ENCODE measurements around the gene MTX1. TPM values are rescaled to one million over a fixed set of nuclear protein-coding genes. Genes with fewer than 3 reads are reported as not detected.

The MTX1 gene
- polyA plus RNA-seq, 1 donor (not counting 4 experiments of a cell fraction or from before 2014, with no cell fraction given), result 43.4 TPM

DNA sequence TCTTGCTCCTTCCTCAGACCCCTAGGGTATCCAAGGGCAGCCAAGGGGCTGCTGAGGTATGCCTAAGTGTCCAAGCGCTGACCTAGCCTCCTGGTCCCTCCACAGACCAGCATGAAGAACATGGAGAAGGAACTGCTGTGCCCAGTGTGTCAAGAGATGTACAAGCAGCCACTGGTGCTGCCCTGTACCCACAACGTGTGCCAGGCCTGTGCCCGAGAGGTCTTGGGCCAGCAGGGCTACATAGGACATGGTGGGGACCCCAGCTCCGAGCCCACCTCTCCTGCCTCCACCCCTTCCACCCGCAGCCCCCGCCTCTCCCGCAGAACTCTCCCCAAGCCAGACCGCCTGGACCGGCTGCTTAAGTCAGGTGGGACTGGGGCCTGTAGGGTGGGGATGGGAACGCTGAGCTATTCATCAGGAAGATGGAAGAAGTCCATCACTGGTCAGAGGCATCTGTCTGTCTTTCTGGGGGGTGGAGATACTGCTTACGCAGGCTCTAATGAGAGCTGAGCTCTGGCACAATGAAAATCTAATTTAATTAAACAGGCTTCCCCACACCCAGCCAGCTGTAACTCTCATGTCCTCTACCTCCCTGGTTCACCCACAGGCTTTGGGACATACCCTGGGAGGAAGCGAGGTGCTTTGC is 33.1 kb upstream of the MTX1 start:
- DNase-seq (ENCODE audit: low read depth, low spot score) (no peak), FAIRE-seq (no peak)
- Histone ChIP-seq H3K9me3 (ENCODE audit: control insufficient read depth, low read depth, low read length) (no peaks in the 10 kb centered on the region), H3K36me3 (ENCODE audit: control insufficient read depth in 2 of 2, extremely low read depth in 1 of 2, insufficient read depth in 2 of 2, low read length in 2 of 2) (peaks cover 9 to 11% of the 10 kb centered on the region in 2 experiments), H3K9ac (ENCODE audit: control insufficient read depth, extremely low read depth, insufficient read depth, low read length) (no peak overlapping the region), H3K9me1 (ENCODE audit: control insufficient read depth, extremely low read depth, insufficient read depth, low read length) (no peaks in the 10 kb centered on the region), H4K20me1 (ENCODE audit: control insufficient read depth, extremely low read depth, insufficient read depth, low read length) (no peaks in the 10 kb centered on the region), H3K27ac (ENCODE audit: control insufficient read depth, insufficient read depth, low read length) (no peak overlapping the region), H3K4me1 (ENCODE audit: control insufficient read depth, extremely low read depth, insufficient read depth, low read length) (peaks cover 23% of the 10 kb centered on the region), H3K27me3 (ENCODE audit: control insufficient read depth, extremely low read depth, insufficient read depth, low read length) (no peaks in the 10 kb centered on the region), H3K4me2 (ENCODE audit: control insufficient read depth, extremely low read depth, insufficient read depth, low read depth, low read length) (no peak overlapping the region), H3K4me3 (ENCODE audit: control insufficient read depth in 2 of 3, extremely low read depth in 1 of 3, insufficient read depth in 2 of 3, low read depth in 1 of 3, low read length in 3 of 3) (no peak overlapping the region), H2AFZ (ENCODE audit: control insufficient read depth, low read length) (no peak overlapping the region), H3K79me2 (ENCODE audit: control insufficient read depth, insufficient read depth, low read length) (peaks cover 16% of the 10 kb centered on the region)
- no peak for TF ChIP-seq EZH2 (IDR thresholded peaks at IDR 0.05; ENCODE audit: low read length)
- TF ChIP-seq CTCF (optimal IDR thresholded peaks at IDR 0.05 in 1 of 3, IDR thresholded peaks at IDR 0.05 in 1 of 3, conservative IDR thresholded peaks at IDR 0.05 in 1 of 3; ENCODE audit: extremely low read depth in 1 of 3, insufficient read depth in 2 of 3, low read length in 3 of 3), result no peak
- dilution Hi-C loops (cut with MboI; ENCODE audit: extremely low pct_ligation_motif_present, low sequenced_read_pairs), result no loop called here

- H4K20me1 ChIP-seq (ENCODE audit: control insufficient read depth, extremely low read depth, insufficient read depth, low read length), result no peaks in the 10 kb centered on the region
- no peaks in the 10 kb centered on the region for H3K9me3 ChIP-seq (ENCODE audit: control insufficient read depth, low read depth, low read length)
- TF ChIP-seq CTCF (optimal IDR thresholded peaks at IDR 0.05 in 1 of 3, IDR thresholded peaks at IDR 0.05 in 1 of 3, conservative IDR thresholded peaks at IDR 0.05 in 1 of 3; ENCODE audit: extremely low read depth in 1 of 3, insufficient read depth in 2 of 3, low read length in 3 of 3) (peak in 1 of 3 experiments; percentile 40), EZH2 (IDR thresholded peaks at IDR 0.05; ENCODE audit: low read length) (no peak)
- H3K4me3 ChIP-seq (ENCODE audit: control insufficient read depth in 2 of 3, extremely low read depth in 1 of 3, insufficient read depth in 2 of 3, low read depth in 1 of 3, low read length in 3 of 3), result no peak overlapping the region
- peaks cover 16% of the 10 kb centered on the region for H3K79me2 ChIP-seq (ENCODE audit: control insufficient read depth, insufficient read depth, low read length)
- dilution Hi-C loops (cut with MboI; ENCODE audit: extremely low pct_ligation_motif_present, low sequenced_read_pairs), result no loop called here
- H3K36me3 ChIP-seq (ENCODE audit: control insufficient read depth in 2 of 2, extremely low read depth in 1 of 2, insufficient read depth in 2 of 2, low read length in 2 of 2), result peaks cover 4 to 10% of the 10 kb centered on the region in 2 experiments
- no peak for FAIRE-seq
- H2AFZ ChIP-seq (ENCODE audit: control insufficient read depth, low read length), result no peak overlapping the region
- no peak overlapping the region for H3K27ac ChIP-seq (ENCODE audit: control insufficient read depth, insufficient read depth, low read length)
- H3K4me1 ChIP-seq (ENCODE audit: control insufficient read depth, extremely low read depth, insufficient read depth, low read length), result peaks cover 23% of the 10 kb centered on the region
- H3K4me2 ChIP-seq (ENCODE audit: control insufficient read depth, extremely low read depth, insufficient read depth, low read depth, low read length), result no peak overlapping the region
- H3K9me1 ChIP-seq (ENCODE audit: control insufficient read depth, extremely low read depth, insufficient read depth, low read length), result no peaks in the 10 kb centered on the region
- H3K27me3 ChIP-seq (ENCODE audit: control insufficient read depth, extremely low read depth, insufficient read depth, low read length), result no peaks in the 10 kb centered on the region
- DNase-seq (ENCODE audit: low read depth, low spot score), result no peak
- H3K9ac ChIP-seq (ENCODE audit: control insufficient read depth, extremely low read depth, insufficient read depth, low read length), result no peak overlapping the region
These were observed 32.5 kb upstream of the MTX1 start for GRCh38 chr1:155175927-155176371.

Data from keratinocyte (primary cell).